Body of pancreas (tissue), 4 donors: ENCODE measurements around the gene ASPM.

ENCODE experiments used
- CTCF ChIP-seq, 7 experiments: fragments of 450-650 bp in 4 of 7; fragments of 200-600 bp in 3 of 7; sonication (generic) in 3 of 7; IDR thresholded peaks; one replicate each; pipeline ENCODE4 v1.5.1; 2016 to 2019; ENCODE audit warnings: antibody characterized with exemption in 7 of 7
- POLR2A ChIP-seq, 3 donors: fragments of 450-650 bp; IDR thresholded peaks; one replicate each; pipeline ENCODE4 v1.6.1; 2016; ENCODE audit warnings: antibody characterized with exemption in 3 of 3, mild to moderate bottlenecking in 2 of 3

- TF ChIP-seq CTCF (IDR thresholded peaks at IDR 0.05) (no peak), POLR2A (IDR thresholded peaks at IDR 0.05) (no peak)
Observed at GRCh38 chr1:197124376-197124775, 22.1 kb downstream of the ASPM start.
